Lower leg skin (tissue), 4 donors: Measurements from ENCODE around the gene PAEP. TPM values are rescaled to one million over a fixed set of nuclear protein-coding genes. Genes with fewer than 3 reads are reported as not detected.

Source experiments
- DNase-seq, 2 donors: peaks; one replicate each; pipeline ENCODE4 v3.0.0-alpha.2; 2019; ENCODE audit warnings: low spot score in 2 of 2
- H3K4me3 ChIP-seq: fragments of 200-600 bp; sonication (generic); 2 replicates; pipeline ENCODE4 v1.5.1; 2017; ENCODE audit warnings: mild to moderate bottlenecking, low read depth; ENCODE audit not compliant: poor library complexity, severe bottlenecking
- CTCF ChIP-seq, 3 donors: fragments of 450-650 bp; IDR thresholded peaks; one replicate each; pipeline ENCODE4 v1.5.1; 2016; ENCODE audit warnings: antibody characterized with exemption in 3 of 3, mild to moderate bottlenecking in 3 of 3, moderate library complexity in 2 of 3
- POLR2A ChIP-seq, 2 donors: fragments of 450-650 bp; IDR thresholded peaks; one replicate each; pipeline ENCODE4 v1.6.1; 2016 to 2017; ENCODE audit warnings: antibody characterized with exemption in 2 of 2, mild to moderate bottlenecking in 1 of 2, moderate library complexity in 1 of 2
- WGBS, 2 donors: methylation state at CpG; one replicate each; pipeline ENCODE4 v1.1.5; 2018; 5-methylcytosine and 5-hydroxymethylcytosine counted together
- intact Hi-C: fragments of 100-400 bp; cut with DNase I; formaldehyde crosslinking; loops from one replicate; pipeline ENCODE4 v1.15.0; 2023; ENCODE audit warnings: low total_unique reads
- total RNA-seq, 4 donors: library from RNA; depleted of rRNA; stranded (reverse); fragments of >200 nt; gene quantifications; one replicate each; pipeline ENCODE4 v1.1.0, GENCODE V29; 2016

PAEP gene
- total RNA-seq, 4 donors from 2014 or later: 0.71 to 2.7 (median 0.89) TPM; not detected in 1

- TF ChIP-seq CTCF (IDR thresholded peaks at IDR 0.05) (no peak), POLR2A (IDR thresholded peaks at IDR 0.05) (no peak)
- no peak overlapping the region for H3K4me3 ChIP-seq
- intact Hi-C loops: no loop called here
- no peak for DNase-seq
- WGBS, 2 donors: no CpG with 5 or more reads among the region's 9 CpGs
Observed at GRCh38 chr9:135588371-135588770, 26.8 kb downstream of the PAEP start.

GRCh38 chr9:135588886-135589595 lies 27.5 kb downstream of the PAEP start:
- no peak overlapping the region for H3K4me3 ChIP-seq
- TF ChIP-seq POLR2A (IDR thresholded peaks at IDR 0.05) (no peak), CTCF (IDR thresholded peaks at IDR 0.05) (no peak)
- 88% methylated on average over 7 to 19 of the region's 20 CpGs for WGBS, 2 donors
- intact Hi-C loops: no loop called here
- no peak for DNase-seq

- WGBS, 2 donors: 71 to 72% methylated on average over 15 of the region's 15 CpGs
- TF ChIP-seq POLR2A (IDR thresholded peaks at IDR 0.05): no peak
- no peak for TF ChIP-seq CTCF (IDR thresholded peaks at IDR 0.05)
- DNase-seq: no peak
- no peak overlapping the region for H3K4me3 ChIP-seq
- intact Hi-C loops: no loop called here
Observed at GRCh38 chr9:135589596-135590485, 28.3 kb downstream of the PAEP start.

GRCh38 chr9:135590486-135591079 lies 29.0 kb downstream of the PAEP start:
- no peak for DNase-seq
- 77 to 81% methylated on average over 25 of the region's 25 CpGs for WGBS, 2 donors
- no peak overlapping the region for H3K4me3 ChIP-seq
- TF ChIP-seq POLR2A (IDR thresholded peaks at IDR 0.05) (no peak), CTCF (IDR thresholded peaks at IDR 0.05) (no peak)
- intact Hi-C loops: no loop called here

GRCh38 chr9:135591506-135592330 lies 30.2 kb downstream of the PAEP start:
- H3K4me3 ChIP-seq: no peak overlapping the region
- 68 to 74% methylated on average over 22 of the region's 22 CpGs for WGBS, 2 donors
- TF ChIP-seq POLR2A (IDR thresholded peaks at IDR 0.05) (no peak), CTCF (IDR thresholded peaks at IDR 0.05) (no peak)

More at GRCh38 chr9:135591506-135592330, 30.2 kb downstream of the PAEP start:
- DNase-seq: no peak
- intact Hi-C loops: no loop called here
